ENCODE data around the gene TTC3. TPM values are rescaled to one million over a fixed set of nuclear protein-coding genes. Genes with fewer than 3 reads are reported as not detected.

Gene TTC3
- total and polyA plus RNA-seq, 2 of the 13 experiments (the other 11 are each of a cell fraction or from before 2014, with no cell fraction given): 55.7 to 108 TPM

GRCh38 chr21:37072274-37072987 lies 623 bp upstream of the TTC3 start (continued):
- peak; percentile 21; the same call in 1 of the 2 replicates for TF ChIP-seq ZBTB38 (CRISPR knock-in tag; IDR thresholded peaks at IDR 0.05)
- TF ChIP-seq ZNF510 (CRISPR knock-in tag; IDR thresholded peaks at IDR 0.05; ENCODE audit: low read depth): no peak
- TF ChIP-seq PHF8 (CRISPR knock-in tag; IDR thresholded peaks at IDR 0.05): peak; percentile 86; the same call in 1 of the 2 replicates
- TF ChIP-seq ZNF234 (CRISPR knock-in tag; conservative IDR thresholded peaks at IDR 0.05): no peak
- TF ChIP-seq ZNF770 (CRISPR knock-in tag; IDR thresholded peaks at IDR 0.05): peak; percentile 67; the same call in 1 of the 2 replicates
- TF ChIP-seq RNF219 (CRISPR knock-in tag; IDR thresholded peaks at IDR 0.05): no peak
- TF ChIP-seq AGO2 (optimal IDR thresholded peaks at IDR 0.05; ENCODE audit: low read depth, low read length): peak; percentile 94
- TF ChIP-seq ARHGAP35 (CRISPR knock-in tag; IDR thresholded peaks at IDR 0.05; ENCODE audit: borderline replicate concordance): 0 out of 2 replicates have a peak, but pooled peaks have one; percentile 67
- no peak for TF ChIP-seq ZNF276 (CRISPR knock-in tag; IDR thresholded peaks at IDR 0.05; ENCODE audit: low read depth)
- TF ChIP-seq ZNF292 (CRISPR knock-in tag; IDR thresholded peaks at IDR 0.05; ENCODE audit: borderline replicate concordance, low read depth): 0 out of 2 replicates have a peak, but pooled peaks have one; percentile 31
- TF ChIP-seq NR1H2 (CRISPR knock-in tag; IDR thresholded peaks at IDR 0.05; ENCODE audit: borderline replicate concordance, low read depth): 0 out of 2 replicates have a peak, but pooled peaks have one; percentile 26
- TF ChIP-seq CHCHD3 (CRISPR knock-in tag; IDR thresholded peaks at IDR 0.05): 0 out of 2 replicates have a peak, but pooled peaks have one; percentile 34
- 0 out of 2 replicates have a peak, but pooled peaks have one; percentile 81 for TF ChIP-seq ZSCAN30 (CRISPR knock-in tag; IDR thresholded peaks at IDR 0.05)
- TF ChIP-seq TEF (CRISPR knock-in tag; IDR thresholded peaks at IDR 0.05): peak; percentile 82; the same call in 1 of the 2 replicates
- no peak for TF ChIP-seq ZNF788 (CRISPR knock-in tag; IDR thresholded peaks at IDR 0.05; ENCODE audit: borderline replicate concordance)
- TF ChIP-seq ZNF703 (CRISPR knock-in tag; IDR thresholded peaks at IDR 0.05; ENCODE audit: borderline replicate concordance): 0 out of 2 replicates have a peak, but pooled peaks have one; percentile 33
- 0 out of 2 replicates have a peak, but pooled peaks have one; percentile 16 for TF ChIP-seq CTCF (CRISPR knock-in tag; IDR thresholded peaks at IDR 0.05)
- TF ChIP-seq GABPB1 (CRISPR knock-in tag; IDR thresholded peaks at IDR 0.05): peak; percentile 62; the same call in 1 of the 2 replicates
- TF ChIP-seq KDM5A (IDR thresholded peaks at IDR 0.05; ENCODE audit: borderline replicate concordance, low read length): peak; percentile 13; the same call in 1 of the 2 replicates

All from HepG2 (cell line).